Ovary (tissue), 9 donors: ENCODE data around the gene DSEL. TPM values are rescaled to one million over a fixed set of nuclear protein-coding genes. Genes with fewer than 3 reads are reported as not detected.

Experiments used
- DNase-seq, 5 donors: peaks; one replicate each; pipeline ENCODE4 v3.0.0-alpha.2; 2019 to 2020
- H3K27ac ChIP-seq, 2 donors: fragments of 200-600 bp; one replicate each; pipeline versions ENCODE4 v1.5.1 to v1.8.0; 2019 to 2022
- H3K27me3 ChIP-seq: fragments of 200-600 bp; one replicate; pipeline ENCODE4 v1.8.0; 2022
- H3K36me3 ChIP-seq: fragments of 200-600 bp; sonication (generic); one replicate; pipeline ENCODE4 v1.5.1; 2019
- H3K4me1 ChIP-seq: one replicate; pipeline ENCODE4 v1.8.1; 2013; ENCODE audit warnings: mild to moderate bottlenecking, moderate library complexity; ENCODE audit not compliant: insufficient read depth
- H3K4me3 ChIP-seq: fragments of 200-600 bp; sonication (generic); one replicate; pipeline ENCODE4 v1.5.1; 2017
- H3K9me3 ChIP-seq, 2 donors: fragments of 200-600 bp in 1 of 2; sonication (generic) in 1 of 2; one replicate each; pipeline versions ENCODE4 v1.5.1 to v1.8.1; 2013 to 2019; ENCODE audit warnings: mild to moderate bottlenecking in 1 of 2, moderate library complexity in 1 of 2
- EP300 ChIP-seq: sonication (generic); formaldehyde crosslinking; IDR thresholded peaks from one replicate; pipeline ENCODE4 v1.6.1; 2017; ENCODE audit warnings: antibody characterized with exemption
- POLR2A ChIP-seq: fragments of 450-650 bp; IDR thresholded peaks from one replicate; pipeline ENCODE4 v1.6.1; 2017; ENCODE audit warnings: antibody characterized with exemption, mild to moderate bottlenecking, moderate library complexity
- WGBS, 3 donors: extraction: QIAGEN DNeasy Blood & Tissue Kit in 1 of 3; methylation state at CpG; one replicate each; pipeline versions ENCODE4 v1.1.5 to v1.1.7; 2013 to 2017; 5-methylcytosine and 5-hydroxymethylcytosine counted together
- intact Hi-C, 4 donors: fragments of 100-400 bp; cut with DNase I; formaldehyde crosslinking; loops; one replicate each; pipeline versions ENCODE4 v1.11.0 to v1.15.1; 2022 to 2023
- polyA plus RNA-seq, 2 donors: library from polyadenylated mRNA; stranded (reverse); fragments of 200-250 nt in 1 of 2; fragments of 350-450 nt in 1 of 2; fragmentation: Illumina TruSeq in 1 of 2; extraction: RNeasy Lipid Tissue Mini Kit (QIAGEN cat#74804) in 1 of 2; gene quantifications; one replicate each; pipeline ENCODE4 v1.2.3, GENCODE V29; 2013 to 2014
- total RNA-seq, 7 donors: library from RNA; depleted of rRNA in 2 of 7; stranded (reverse); fragments of >200 nt in 2 of 7; fragmentation: NEBNext Ultra II Directional in 3 of 7; extraction: Animal tissue kit (Norgen Biotek cat#: 25700) in 3 of 7; gene quantifications; one replicate each; pipeline versions ENCODE4 v1.1.0 to v1.2.4, GENCODE V29; 2016 to 2023
- TF ChIP-seq, protein P1 (sequence below), 3 donors: fragments of 450-650 bp in 2 of 3; fragments of 200-600 bp in 1 of 3; IDR thresholded peaks; one replicate each; pipeline versions ENCODE4 v1.5.1 to v1.8.0; 2016 to 2022; ENCODE audit warnings: antibody characterized with exemption in 3 of 3, mild to moderate bottlenecking in 1 of 3
- donor health status: DM: no; HTN: no; CAD: no; lungs with moderate emphysema.
- donor health status: DM: no; HTN: no; CAD: no.
- donor health status: Bipolar disorder and iron deficiency.
- donor health status: DM: yes; HTN: yes; CAD: no.
- donor health status: DM: no; HTN: no; CAD: no.
- donor health status: DM: yes; HTN: yes; CAD: no.

DSEL gene
- total and polyA plus RNA-seq, 9 donors: 3.1 to 11.0 (median 7.6) TPM

DNA sequence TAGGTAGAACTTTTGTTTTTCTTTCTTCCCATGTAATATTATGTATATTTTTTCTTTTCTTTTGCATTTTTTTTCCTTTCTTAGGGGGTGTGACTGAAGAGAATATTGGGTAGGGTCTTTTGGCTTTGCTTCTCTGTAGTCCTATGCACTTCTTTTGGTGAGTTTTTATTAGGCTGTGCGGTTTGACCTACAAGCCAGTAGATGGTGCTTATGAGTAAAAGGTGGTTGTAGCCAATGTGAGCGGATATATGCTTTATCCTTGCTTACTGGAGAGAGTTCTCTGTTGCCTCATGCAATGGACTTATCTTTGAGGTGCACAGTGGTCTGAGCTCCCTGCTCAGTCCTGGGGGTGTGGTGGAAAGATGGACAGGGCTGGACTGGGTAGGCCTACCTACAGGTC, 52.7 kb downstream of the DSEL start:
- no peaks in the 10 kb centered on the region for H3K36me3 ChIP-seq
- DNase-seq: no peak
- no peaks in the 10 kb centered on the region for H3K4me1 ChIP-seq
- 84 to 92% (median 90%) methylated on average over 2 of the region's 2 CpGs for WGBS, 3 donors
- no peak overlapping the region for H3K27ac ChIP-seq
- H3K4me3 ChIP-seq: no peak overlapping the region
- TF ChIP-seq, protein P1, sequence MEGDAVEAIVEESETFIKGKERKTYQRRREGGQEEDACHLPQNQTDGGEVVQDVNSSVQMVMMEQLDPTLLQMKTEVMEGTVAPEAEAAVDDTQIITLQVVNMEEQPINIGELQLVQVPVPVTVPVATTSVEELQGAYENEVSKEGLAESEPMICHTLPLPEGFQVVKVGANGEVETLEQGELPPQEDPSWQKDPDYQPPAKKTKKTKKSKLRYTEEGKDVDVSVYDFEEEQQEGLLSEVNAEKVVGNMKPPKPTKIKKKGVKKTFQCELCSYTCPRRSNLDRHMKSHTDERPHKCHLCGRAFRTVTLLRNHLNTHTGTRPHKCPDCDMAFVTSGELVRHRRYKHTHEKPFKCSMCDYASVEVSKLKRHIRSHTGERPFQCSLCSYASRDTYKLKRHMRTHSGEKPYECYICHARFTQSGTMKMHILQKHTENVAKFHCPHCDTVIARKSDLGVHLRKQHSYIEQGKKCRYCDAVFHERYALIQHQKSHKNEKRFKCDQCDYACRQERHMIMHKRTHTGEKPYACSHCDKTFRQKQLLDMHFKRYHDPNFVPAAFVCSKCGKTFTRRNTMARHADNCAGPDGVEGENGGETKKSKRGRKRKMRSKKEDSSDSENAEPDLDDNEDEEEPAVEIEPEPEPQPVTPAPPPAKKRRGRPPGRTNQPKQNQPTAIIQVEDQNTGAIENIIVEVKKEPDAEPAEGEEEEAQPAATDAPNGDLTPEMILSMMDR (IDR thresholded peaks at IDR 0.05): no peak
- no peak for TF ChIP-seq POLR2A
- no peak for TF ChIP-seq EP300
- intact Hi-C loops: no loop called here
- H3K27me3 ChIP-seq: no peaks in the 10 kb centered on the region
- H3K9me3 ChIP-seq: no peaks in the 10 kb centered on the region

DNA sequence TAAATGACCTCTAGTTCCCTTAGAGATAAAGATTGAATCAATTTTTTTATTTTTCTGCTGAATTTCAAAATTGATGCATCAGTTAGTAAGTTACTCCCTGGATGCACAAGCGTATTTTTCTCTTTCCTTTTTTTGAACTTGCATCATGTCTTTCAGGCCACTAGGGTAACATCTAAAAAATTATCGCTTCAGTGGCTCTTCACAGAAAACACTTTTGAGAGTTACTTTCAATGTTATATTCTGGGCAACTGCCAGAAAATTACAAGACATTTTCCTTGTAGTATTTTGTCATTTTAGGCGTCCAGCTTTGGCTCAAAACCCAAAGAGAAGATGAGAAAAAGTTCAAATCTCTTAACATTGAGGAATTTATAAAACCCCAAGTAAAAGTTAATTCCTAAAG, 59.8 kb downstream of the DSEL start:
- DNase-seq: no peak
- WGBS, 3 donors: 27 to 41% (median 31%) methylated on average over 3 of the region's 3 CpGs

More for the DNA sequence above, 59.8 kb downstream of the DSEL start:
- Histone ChIP-seq H3K4me3 (no peak overlapping the region), H3K27me3 (no peaks in the 10 kb centered on the region), H3K27ac (no peak overlapping the region), H3K36me3 (no peaks in the 10 kb centered on the region), H3K9me3 (no peaks in the 10 kb centered on the region), H3K4me1 (peaks cover 2% of the 10 kb centered on the region)
- TF ChIP-seq POLR2A (no peak), EP300 (no peak)
- TF ChIP-seq, protein P1 (IDR thresholded peaks at IDR 0.05): no peak
- intact Hi-C loops: no loop called here
